ENCODE measurements around the gene PBX3. TPM values are rescaled to one million over a fixed set of nuclear protein-coding genes. Genes with fewer than 3 reads are reported as not detected.

The PBX3 gene
- total and polyA plus RNA-seq, 2 donors (not counting 1 experiment from before 2014, with no cell fraction given): 15.5 to 39.0 TPM

DNA sequence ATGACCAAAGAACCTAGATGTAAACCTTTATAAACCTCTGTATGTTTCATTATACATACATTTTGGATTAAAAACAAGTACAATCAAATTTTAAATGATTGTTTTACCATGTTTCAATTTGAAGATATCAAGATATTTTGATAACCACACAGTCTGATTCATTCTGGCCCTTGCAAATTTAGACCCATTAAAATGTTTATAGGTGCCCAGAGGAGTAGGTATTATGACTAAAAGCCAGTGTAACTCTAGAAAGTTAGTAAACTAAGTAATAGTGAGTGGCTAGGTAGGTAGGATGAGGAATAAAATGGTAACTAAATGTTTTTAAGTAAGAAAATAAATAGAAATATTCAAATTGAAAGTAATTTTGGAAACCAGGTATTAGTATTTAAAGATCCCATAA, 165.5 kb downstream of the PBX3 start:
- Histone ChIP-seq H3K36me3 (replicated peaks in 1 of 2; ENCODE audit: control extremely low read depth in 1 of 2, control insufficient read depth in 1 of 2, extremely low read depth in 1 of 2, insufficient read depth in 2 of 2, low read length in 1 of 2) (no peaks in the 10 kb centered on the region), H3K4me1 (ENCODE audit: control insufficient read depth in 2 of 2, insufficient read depth in 2 of 2, low read length in 2 of 2) (no peaks in the 10 kb centered on the region), H2AFZ (ENCODE audit: insufficient read depth, low read depth, low read length, poor library complexity, severe bottlenecking) (no peak overlapping the region), H3K9me3 (ENCODE audit: control extremely low read depth in 1 of 3, control insufficient read depth in 2 of 3, insufficient read depth in 1 of 3, low read length in 2 of 3) (no peaks in the 10 kb centered on the region), H3K4me2 (replicated peaks; ENCODE audit: low read depth, low read length, poor library complexity, severe bottlenecking) (no peak overlapping the region), H3K79me2 (ENCODE audit: control insufficient read depth, insufficient read depth, low read length) (no peaks in the 10 kb centered on the region), H3K27ac (ENCODE audit: low read length in 2 of 2) (no peak overlapping the region), H3K27me3 (replicated peaks in 1 of 4; ENCODE audit: control extremely low read depth in 1 of 4, control insufficient read depth in 3 of 4, insufficient read depth in 4 of 4, low read length in 3 of 4) (no peaks in the 10 kb centered on the region), H3K9ac (ENCODE audit: low read length) (no peak overlapping the region), H4K20me1 (ENCODE audit: control insufficient read depth, insufficient read depth, low read length, poor library complexity, severe bottlenecking) (no peaks in the 10 kb centered on the region), H3K4me3 (ENCODE audit: control extremely low read depth in 1 of 5, extremely low read depth in 1 of 5, insufficient read depth in 1 of 5, low read depth in 2 of 5, low read length in 4 of 5) (no peak overlapping the region)
- H3K27ac Mint-ChIP-seq: no peak overlapping the region
- H3K4me3 Mint-ChIP-seq: no peak overlapping the region
- DNase-seq (no peak), ATAC-seq (ENCODE audit: low read depth) (no peak)
- H3K4me1 Mint-ChIP-seq: no peaks in the 10 kb centered on the region
- no peaks in the 10 kb centered on the region for H3K27me3 Mint-ChIP-seq
- ChIA-PET POLR2A (no interaction called here), CTCF (interaction anchor here (1.5 kb wide), 1 partner anchor 17 kb away, joined by 3 read pairs; no protein-coding TSS in a partner anchor)
- H3K9me3 Mint-ChIP-seq (ENCODE audit: insufficient read depth): no peaks in the 10 kb centered on the region
- intact Hi-C loops (cut with micrococcal nuclease): no loop called here
- no peak for TF ChIP-seq EZH2 (IDR thresholded peaks at IDR 0.05; ENCODE audit: borderline replicate concordance, insufficient read depth, low read depth, low read length, poor library complexity, severe bottlenecking)
- TF ChIP-seq, protein P1, sequence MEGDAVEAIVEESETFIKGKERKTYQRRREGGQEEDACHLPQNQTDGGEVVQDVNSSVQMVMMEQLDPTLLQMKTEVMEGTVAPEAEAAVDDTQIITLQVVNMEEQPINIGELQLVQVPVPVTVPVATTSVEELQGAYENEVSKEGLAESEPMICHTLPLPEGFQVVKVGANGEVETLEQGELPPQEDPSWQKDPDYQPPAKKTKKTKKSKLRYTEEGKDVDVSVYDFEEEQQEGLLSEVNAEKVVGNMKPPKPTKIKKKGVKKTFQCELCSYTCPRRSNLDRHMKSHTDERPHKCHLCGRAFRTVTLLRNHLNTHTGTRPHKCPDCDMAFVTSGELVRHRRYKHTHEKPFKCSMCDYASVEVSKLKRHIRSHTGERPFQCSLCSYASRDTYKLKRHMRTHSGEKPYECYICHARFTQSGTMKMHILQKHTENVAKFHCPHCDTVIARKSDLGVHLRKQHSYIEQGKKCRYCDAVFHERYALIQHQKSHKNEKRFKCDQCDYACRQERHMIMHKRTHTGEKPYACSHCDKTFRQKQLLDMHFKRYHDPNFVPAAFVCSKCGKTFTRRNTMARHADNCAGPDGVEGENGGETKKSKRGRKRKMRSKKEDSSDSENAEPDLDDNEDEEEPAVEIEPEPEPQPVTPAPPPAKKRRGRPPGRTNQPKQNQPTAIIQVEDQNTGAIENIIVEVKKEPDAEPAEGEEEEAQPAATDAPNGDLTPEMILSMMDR (IDR thresholded peaks at IDR 0.05): no peak

DNA sequence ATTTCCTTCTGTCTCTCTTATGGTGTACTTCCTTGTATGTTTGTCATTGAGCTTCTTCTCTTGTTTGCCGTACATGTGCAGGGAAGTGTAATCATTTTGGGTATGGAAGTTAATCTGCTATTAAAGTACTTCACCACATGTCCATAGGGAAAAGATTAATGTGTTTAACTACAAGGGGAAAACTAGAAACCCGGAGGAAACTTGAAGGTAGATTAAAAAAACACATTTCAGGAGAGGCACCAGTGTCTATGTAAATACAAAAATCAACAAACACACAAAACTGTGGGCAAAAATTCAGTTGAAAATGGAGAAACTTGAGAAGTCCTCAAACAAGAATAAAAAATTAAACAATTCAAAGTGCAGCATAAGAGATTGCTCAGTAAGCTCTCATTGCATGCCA, 166.4 kb downstream of the PBX3 start:
- H3K79me2 ChIP-seq (ENCODE audit: control insufficient read depth, insufficient read depth, low read length): no peaks in the 10 kb centered on the region
- ATAC-seq (ENCODE audit: low read depth) (no peak), DNase-seq (no peak)
- H3K27me3 ChIP-seq (replicated peaks in 1 of 4; ENCODE audit: control extremely low read depth in 1 of 4, control insufficient read depth in 3 of 4, insufficient read depth in 4 of 4, low read length in 3 of 4): no peaks in the 10 kb centered on the region
- H3K27ac ChIP-seq (ENCODE audit: low read length in 2 of 2): no peak overlapping the region
- Mint-ChIP-seq H3K4me1 (no peaks in the 10 kb centered on the region), H3K27ac (no peak overlapping the region), H3K9me3 (ENCODE audit: insufficient read depth) (no peaks in the 10 kb centered on the region), H3K4me3 (no peak overlapping the region), H3K27me3 (no peaks in the 10 kb centered on the region)
- ChIA-PET CTCF (no interaction called here), POLR2A (no interaction called here)
- no peaks in the 10 kb centered on the region for H3K36me3 ChIP-seq (replicated peaks in 1 of 2; ENCODE audit: control extremely low read depth in 1 of 2, control insufficient read depth in 1 of 2, extremely low read depth in 1 of 2, insufficient read depth in 2 of 2, low read length in 1 of 2)
- no peaks in the 10 kb centered on the region for H4K20me1 ChIP-seq (ENCODE audit: control insufficient read depth, insufficient read depth, low read length, poor library complexity, severe bottlenecking)
- no peaks in the 10 kb centered on the region for H3K9me3 ChIP-seq (ENCODE audit: control extremely low read depth in 1 of 3, control insufficient read depth in 2 of 3, insufficient read depth in 1 of 3, low read length in 2 of 3)
- no peaks in the 10 kb centered on the region for H3K4me1 ChIP-seq (ENCODE audit: control insufficient read depth in 2 of 2, insufficient read depth in 2 of 2, low read length in 2 of 2)
- H3K9ac ChIP-seq (ENCODE audit: low read length): no peak overlapping the region
- H2AFZ ChIP-seq (ENCODE audit: insufficient read depth, low read depth, low read length, poor library complexity, severe bottlenecking): no peak overlapping the region
- TF ChIP-seq EZH2 (IDR thresholded peaks at IDR 0.05; ENCODE audit: borderline replicate concordance, insufficient read depth, low read depth, low read length, poor library complexity, severe bottlenecking): no peak
- TF ChIP-seq, protein P1 (IDR thresholded peaks at IDR 0.05): no peak
- no CpG with 5 or more reads among the region's 2 CpGs for WGBS (ENCODE audit: insufficient coverage)
- intact Hi-C loops (cut with micrococcal nuclease): no loop called here
- H3K4me2 ChIP-seq (replicated peaks; ENCODE audit: low read depth, low read length, poor library complexity, severe bottlenecking): no peak overlapping the region
- H3K4me3 ChIP-seq (ENCODE audit: control extremely low read depth in 1 of 5, extremely low read depth in 1 of 5, insufficient read depth in 1 of 5, low read depth in 2 of 5, low read length in 4 of 5): no peak overlapping the region

Data from B cell (primary cell).